ENCODE data around the gene CLDN14.

The CLDN14 gene

DNA sequence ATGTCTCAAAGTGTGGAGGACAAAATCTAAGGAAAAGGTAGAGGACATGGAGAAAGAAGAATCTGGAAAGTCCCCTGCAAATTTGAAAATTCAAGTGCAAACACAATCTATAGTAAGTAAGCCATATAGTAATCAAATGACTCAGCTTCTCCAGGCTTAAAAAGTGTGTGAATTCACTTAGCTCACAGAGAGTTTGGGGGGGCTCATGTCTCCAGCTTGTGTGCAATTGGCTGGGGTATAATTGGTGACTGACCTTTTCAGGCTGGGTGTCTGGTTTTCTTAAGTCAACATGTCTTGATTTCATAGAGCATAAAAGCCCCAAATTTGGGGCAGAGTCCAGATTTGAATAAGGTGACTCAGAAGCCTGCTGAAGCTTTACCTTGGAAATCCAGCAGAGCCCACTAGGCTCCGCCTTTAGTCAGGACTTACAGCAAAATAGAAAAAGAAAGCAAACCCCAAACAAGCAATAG lies 8.6 kb downstream of the CLDN14 start:
- DNase-seq (ENCODE audit: low read depth in 2 of 2): no peak

DNA sequence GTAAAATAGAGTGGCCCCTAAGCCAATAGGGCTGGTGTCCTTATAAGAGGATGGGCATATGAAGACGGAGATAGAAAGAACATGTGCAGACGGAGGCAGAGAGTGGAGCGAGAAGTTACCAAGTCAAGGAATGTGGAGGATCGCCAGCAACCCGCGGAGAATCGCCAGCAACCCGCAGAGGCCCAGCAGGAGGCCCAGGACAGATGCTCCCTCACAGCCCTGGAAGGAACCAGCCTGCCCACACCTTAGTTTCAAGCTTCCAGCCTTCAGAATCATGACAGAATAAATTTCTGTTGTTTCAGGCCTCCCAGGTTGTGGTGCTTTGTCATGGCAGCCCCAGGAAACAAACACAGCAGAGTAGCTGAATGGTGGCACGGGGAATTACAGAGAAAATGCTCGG lies 9.6 kb downstream of the CLDN14 start:
- no peak for DNase-seq (ENCODE audit: low read depth in 2 of 2)

DNA sequence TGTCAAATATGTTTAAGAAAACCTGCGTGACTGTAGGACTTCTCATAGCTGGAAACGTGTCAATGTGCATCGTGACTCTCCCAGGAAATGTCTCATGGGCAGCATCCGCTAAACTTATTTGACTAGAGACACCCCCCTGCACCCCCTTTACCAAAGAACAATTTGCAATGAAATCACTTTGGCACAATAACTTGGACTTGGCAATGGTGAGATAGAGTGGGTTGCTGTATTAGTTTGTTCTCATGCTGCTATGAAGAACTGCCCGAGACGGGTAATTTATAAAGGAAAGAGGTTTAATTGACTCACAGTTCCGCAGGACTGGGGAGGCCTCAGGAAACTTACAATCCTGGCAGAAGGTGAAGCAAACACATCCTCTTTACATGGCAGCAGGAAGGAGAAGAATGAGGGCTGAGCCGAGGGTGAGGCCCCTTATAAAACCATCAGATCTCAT lies 13.8 kb downstream of the CLDN14 start:
- DNase-seq (ENCODE audit: low read depth in 2 of 2): no peak

DNA sequence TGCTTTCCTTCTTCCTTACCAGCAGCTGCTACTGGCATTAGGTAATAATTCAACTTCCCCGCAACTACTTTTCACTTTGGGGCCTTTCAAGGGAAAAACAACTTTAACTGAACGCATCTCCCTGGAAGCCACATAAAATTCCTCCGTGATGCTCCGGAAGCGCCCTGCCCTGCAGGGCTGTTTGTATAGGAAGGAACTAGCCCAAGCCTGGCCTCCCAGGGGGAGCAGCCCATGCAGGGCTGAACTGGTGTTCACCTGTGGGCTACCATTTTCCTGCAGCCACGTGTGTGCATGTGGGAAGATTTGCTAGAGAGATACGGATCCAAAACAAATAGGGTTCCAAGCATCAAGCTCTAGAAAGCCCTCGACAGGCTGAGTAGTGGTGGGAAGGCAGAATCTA lies 14.4 kb downstream of the CLDN14 start:
- DNase-seq (ENCODE audit: low read depth in 2 of 2): no peak

DNA sequence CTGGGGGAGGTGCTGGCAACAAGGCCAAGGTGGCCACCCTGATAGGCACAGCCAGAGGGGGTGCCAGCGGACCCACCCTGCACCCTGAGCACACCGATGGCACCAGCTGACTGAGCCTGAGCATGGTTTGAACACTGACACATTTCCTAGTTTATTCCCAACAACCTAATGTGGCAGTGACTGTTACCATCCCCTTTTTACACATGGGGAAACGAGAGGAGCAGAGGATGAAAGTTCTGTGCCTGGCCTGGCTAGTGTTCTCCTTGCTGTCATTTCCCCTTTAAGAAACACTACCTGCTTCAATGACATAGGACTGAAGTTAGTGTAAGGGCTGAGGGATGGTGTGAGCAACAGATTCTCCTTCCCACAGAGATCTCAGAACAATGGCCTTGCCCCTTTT lies 15.3 kb downstream of the CLDN14 start:
- DNase-seq (ENCODE audit: low read depth in 2 of 2): no peak

DNA sequence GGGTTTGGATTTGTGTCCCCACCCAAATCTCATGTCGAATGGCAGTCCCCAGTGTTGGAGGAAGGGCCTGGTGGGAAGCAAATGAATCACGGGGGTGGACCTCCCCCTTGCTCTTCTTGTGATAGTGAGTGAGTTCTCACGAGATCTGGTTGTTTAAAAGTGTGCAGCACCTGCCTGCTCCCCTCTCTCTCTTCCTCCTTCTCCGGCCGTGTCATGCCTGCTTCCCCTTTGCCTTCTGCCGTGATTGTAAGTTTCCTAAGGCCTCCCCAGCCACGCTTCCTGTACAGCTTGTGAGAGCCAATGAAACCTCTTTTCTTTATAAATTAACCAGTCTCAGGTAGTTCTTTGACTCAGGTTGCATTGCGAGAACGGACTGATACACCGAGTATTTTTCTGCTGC lies 15.9 kb downstream of the CLDN14 start:
- DNase-seq (ENCODE audit: low read depth in 2 of 2): no peak

DNA sequence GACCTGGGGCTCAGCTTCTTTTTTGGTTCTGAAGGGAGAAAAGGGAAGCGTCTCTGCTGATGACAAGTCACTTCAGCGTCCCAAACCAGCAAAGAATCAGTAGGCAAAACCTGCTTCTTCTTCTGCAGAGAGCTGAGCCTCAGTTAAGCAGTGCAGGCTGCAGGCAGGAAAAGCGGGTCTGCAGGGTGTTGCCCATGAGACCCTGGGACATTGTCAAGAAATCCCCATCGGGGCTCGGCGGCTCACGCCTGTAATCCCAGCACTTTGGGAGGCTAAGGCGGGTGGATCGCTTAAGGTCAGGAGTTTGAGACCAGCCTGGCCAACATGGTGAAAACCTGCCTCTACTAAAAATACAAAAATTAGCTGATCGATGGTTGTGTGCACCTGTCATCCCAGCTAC lies 16.7 kb downstream of the CLDN14 start:
- DNase-seq (ENCODE audit: low read depth in 2 of 2): no peak

DNA sequence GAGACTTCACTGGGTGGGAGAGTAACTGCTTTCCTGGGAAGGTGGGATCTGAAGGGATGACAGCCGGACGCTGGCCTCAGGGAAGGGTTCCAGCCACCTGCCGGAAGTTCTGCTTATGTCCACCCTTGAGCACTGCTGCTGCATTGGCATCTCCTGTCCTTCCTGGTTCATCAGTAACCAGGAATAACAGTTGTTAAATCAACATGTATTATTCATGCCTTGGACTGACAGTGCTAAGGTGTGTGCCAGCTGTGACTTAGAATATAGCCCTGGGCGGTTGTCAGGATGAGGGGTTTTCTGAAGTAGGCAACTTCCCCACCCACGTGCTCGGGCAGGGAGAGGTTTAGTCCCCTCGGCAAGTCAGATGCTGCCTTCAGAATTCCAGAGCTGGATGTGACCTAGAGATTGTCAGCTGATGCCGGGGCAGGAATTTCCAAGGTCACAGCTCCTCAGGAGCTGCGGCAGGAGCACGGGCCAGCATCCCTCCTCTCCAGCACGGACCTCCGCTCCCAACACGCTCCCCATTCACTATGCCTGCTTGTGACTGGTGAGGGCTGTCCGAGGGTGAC lies 17.9 kb downstream of the CLDN14 start:
- DNase-seq (ENCODE audit: low read depth in 2 of 2): no peak

DNA sequence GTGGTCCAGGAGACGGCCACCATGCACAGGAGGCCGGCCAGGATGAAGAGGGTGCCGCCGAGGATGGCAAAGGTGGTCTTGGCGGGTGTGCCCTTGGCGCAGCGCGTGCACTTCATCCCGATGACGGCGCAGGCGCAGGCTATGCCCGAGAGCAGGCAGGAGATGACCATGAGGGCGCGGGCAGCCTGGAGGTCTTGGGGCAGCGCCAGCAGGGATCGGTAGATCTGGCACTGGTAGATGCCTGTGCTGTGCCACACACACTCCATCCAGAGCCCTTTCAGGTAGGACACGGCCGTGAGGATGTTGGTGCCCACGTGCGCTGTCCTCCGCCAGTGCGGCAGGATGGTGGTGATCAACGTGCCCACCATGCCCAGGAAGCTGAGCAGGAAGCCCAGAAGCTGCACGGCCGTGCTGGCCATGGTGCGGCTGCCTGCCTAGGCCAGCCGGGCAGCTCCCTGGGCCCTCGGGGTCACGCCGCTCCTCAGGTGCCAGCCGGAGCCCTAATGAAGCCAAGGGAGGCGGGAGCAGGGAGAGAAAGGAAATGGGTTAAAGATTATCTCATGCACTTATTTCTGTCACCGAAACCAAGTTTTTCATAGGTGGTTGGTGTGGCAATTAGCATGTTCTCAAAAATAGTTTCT lies 18.5 kb downstream of the CLDN14 start:
- no peak for DNase-seq (ENCODE audit: low read depth in 2 of 2)

DNA sequence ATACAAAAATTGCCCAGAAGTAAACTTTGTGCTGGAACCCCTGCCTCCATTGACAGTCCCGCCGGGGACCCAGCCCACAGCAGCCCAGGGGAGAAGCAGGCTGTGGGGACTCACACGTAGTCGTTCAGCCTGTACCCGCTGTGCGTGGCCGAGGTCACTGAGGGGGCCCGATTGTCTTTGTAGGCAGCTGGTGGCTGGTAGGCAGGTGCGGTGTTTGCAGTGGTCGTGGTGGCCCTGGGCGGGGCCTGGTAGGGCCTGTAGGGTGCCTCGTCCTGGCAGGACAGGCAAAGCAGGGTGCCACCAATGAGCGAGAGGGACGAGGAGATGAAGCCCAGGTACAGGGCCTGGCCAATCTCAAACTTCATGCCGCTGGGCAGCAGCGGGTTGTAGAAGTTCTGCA lies 19.1 kb downstream of the CLDN14 start:
- DNase-seq (ENCODE audit: low read depth in 2 of 2): no peak

DNA sequence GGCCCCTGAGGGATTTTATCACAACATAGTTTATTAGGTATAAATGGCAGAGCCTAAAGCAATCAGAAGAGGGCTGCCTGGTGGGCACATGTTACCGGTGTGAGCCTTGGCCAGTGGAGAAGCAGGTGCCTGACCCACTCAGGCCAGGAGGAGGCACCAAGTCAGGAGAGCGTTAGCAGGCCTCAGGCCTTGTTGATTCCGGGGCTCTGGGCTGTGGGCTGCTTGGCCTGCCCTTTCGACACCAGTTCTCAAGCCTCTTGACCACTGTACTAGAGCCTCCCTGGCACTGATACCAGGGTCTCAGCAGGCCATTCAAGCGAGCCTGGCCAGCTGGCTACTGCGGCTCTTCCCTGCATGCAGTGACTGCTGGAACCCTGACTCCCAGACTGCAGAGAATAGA lies 20.8 kb downstream of the CLDN14 start:
- no peak for DNase-seq (ENCODE audit: low read depth in 2 of 2)

DNA sequence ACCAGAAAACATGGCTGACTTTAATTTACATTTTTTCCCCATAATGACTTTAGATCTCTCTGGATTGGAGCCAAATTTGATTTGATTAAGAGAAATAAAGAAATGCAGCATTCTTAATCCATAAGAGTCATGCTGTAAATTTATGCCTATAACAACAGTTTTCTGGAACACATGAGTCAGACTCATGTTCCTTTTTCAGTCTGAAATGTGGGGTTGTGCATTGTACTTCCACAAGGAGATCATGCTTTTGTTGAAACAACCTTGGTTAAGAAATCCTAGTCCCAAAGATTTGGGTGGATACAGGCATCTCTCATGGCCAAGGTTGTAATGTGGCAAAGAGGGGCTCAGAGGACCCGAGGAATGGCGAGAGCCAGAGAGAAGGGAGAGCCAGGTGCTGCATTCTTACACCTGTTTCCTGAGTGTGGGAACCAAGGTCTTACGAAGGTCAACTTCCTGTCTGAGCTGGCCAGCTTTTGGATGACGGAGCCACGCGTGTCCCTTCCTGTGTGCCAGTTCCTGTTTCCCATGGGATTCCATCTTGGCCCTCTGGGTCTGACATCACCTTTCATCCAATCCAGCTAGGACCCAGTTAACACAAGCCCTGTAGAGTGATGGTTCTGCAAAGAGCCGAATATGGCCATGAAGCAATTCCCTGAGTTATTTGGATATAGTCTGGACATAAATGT lies 23.1 kb downstream of the CLDN14 start:
- no peak for DNase-seq (ENCODE audit: low read depth in 2 of 2)

DNA sequence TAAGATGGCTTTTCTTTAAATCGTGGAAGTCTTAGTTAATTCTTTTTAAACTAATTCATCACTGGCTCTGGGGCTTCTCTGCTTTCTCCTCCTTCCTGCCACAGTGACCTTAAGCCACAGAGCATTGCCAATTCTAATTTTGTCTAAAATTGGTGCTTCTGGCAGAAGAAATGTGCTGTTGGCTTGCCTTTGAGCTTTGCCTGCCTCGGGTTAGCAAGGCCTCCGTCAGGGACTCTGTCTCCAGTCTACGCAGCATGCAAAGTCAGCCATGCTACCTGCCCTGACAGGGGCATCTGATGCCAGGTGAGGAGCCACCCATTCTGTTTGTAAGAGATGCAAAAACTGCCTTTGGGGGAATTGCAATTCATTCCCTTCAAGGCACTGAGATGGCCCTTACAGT lies 25.2 kb downstream of the CLDN14 start:
- no peak for DNase-seq (ENCODE audit: low read depth in 2 of 2)

DNA sequence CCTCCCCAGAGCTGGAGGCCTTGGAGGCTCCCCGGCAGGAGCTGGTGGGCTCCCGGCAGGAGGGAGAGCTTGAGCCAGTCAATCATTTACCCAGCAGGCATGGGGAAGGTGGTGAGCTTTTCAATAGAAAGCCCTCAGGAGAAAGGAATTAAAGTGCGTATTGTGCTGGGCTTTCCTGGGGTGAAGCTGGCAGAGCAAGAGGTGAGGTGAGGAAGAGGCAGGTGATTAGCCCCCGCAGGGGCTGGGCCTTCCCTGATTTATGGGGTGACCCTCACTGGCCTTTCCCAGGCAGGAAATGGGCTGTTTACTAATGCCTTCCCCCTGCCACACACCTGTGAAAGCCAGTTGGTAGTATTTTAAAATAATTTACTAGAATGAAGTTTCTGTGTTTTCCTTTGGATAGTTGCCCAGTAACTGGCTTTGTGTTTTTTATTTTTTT lies 25.8 kb downstream of the CLDN14 start:
- DNase-seq (ENCODE audit: low read depth in 2 of 2): no peak

DNA sequence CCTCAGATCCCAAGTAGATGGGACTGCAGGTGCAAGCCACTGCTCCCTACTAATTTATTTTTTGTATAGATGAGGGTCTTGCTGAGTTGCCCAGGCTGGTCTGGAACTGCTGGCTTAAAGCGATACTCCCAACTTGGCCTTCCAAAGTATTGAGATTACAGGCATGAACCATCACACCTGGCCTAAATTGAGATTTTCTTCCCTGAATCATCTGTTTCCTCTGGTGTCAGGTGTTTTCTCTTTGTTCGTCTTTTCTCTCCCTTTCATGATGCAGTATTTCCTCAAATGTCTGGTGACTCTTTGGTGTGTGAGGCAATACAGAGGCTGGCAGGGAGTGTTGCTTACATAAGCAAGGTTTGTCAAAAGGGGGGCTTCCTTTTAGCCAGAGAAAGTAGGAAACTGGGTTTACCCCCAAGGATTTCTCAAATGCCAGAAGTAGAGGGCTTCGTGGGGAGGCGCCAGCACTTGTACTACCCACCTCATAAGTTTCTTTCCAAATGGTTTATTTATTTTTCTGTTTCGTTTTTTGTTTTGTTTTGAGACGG lies 27.6 kb downstream of the CLDN14 start:
- DNase-seq (ENCODE audit: low read depth in 2 of 2): no peak

DNA sequence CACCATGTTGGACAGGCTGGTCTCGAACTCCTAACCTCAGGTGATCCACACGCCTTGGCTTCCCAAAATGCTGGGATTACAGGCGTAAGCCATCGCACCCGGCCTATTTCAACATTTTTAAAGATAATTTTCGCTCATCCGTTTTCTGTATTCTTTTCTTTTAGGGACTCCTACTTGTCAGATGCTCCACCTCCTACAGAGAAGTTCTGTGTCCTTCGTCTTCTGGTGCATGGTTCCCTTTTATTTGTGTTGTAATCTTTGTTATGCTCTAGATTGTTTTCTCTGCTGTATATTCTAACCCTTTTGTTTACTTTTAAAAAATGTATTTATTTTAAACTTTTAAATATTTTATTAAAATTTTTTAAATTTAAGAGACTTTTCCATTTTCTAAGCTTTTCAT lies 28.4 kb downstream of the CLDN14 start:
- no peak for DNase-seq (ENCODE audit: low read depth in 2 of 2)

DNA sequence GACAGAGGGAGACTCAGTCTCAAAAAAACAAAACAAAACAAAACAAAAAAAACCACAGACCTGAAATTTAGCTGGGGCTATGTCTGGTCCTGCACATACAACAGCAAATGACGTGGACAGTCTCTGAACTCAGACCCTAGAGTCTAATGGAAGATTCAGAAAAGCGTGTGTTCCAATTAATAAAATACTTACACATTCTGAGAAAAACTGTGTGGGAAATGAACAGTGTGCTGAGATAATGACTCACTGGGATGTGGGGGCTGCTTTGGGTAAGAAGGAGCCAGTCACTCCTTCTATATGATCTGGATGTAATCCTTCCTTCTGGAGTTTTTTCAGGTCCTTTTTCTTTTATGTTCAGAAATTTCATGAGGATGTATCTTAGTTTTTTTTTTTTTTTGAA lies 29.4 kb downstream of the CLDN14 start:
- no peak for DNase-seq (ENCODE audit: low read depth in 2 of 2)

DNA sequence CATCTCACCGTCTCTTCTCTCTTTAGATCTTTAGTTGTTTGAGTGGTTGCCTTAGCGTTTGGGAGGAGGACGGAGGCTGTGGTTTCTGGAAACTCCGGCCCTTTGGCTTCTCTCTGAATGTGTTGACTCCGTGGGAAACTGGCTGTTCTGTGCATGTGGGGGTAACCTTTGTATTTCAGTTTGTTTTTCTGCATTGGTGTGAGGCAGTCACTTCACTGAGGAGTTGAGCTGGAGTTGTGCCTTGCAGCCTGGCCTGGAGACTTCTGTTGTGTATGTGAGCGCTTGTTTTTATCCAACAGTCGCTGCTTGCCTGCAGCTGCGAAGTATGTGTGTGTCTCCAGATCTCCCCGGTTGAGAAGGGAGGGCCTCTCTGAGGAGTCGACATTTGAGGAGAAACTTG lies 33.6 kb downstream of the CLDN14 start:
- no peak for DNase-seq (ENCODE audit: low read depth in 2 of 2)

DNA sequence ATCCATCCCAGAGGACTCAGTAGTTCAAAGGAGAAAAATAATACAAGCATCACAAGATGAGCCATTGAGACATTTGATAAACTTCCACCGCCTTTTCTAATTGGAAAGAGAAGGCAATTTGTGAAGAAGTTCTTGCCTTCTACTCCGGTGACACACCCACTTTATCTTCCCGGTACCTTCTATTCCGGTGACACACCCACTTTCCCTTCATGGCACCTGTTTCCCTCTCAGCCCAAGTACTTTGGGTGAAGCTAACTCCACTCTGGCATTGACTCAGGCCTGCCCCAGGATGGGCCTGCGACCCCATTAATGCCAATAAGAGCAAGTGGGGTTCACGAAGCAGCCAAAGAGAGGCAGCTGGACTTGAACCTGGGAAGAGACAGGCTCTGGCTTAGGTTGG lies 38.2 kb downstream of the CLDN14 start:
- DNase-seq (ENCODE audit: low read depth in 2 of 2): no peak

DNA sequence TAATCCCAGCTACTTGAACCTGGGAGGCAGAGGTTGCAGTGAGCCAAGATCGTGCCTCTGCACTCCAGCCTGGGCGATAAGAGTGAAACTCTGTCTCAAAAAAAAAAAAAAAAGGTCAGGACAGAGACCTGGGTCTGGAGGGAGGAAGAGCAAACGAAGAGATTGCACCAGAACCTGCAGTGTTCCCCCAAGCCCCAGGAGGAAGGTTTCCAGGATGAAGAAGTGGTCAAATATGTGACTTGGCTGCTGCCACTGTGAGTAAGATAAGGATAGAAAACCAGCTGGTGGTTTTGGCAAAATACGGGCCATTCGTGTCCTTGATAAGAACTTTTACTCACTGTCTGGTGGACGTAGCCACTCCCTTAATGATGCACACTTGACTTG lies 42.2 kb downstream of the CLDN14 start:
- DNase-seq (ENCODE audit: low read depth in 2 of 2): no peak

DNA sequence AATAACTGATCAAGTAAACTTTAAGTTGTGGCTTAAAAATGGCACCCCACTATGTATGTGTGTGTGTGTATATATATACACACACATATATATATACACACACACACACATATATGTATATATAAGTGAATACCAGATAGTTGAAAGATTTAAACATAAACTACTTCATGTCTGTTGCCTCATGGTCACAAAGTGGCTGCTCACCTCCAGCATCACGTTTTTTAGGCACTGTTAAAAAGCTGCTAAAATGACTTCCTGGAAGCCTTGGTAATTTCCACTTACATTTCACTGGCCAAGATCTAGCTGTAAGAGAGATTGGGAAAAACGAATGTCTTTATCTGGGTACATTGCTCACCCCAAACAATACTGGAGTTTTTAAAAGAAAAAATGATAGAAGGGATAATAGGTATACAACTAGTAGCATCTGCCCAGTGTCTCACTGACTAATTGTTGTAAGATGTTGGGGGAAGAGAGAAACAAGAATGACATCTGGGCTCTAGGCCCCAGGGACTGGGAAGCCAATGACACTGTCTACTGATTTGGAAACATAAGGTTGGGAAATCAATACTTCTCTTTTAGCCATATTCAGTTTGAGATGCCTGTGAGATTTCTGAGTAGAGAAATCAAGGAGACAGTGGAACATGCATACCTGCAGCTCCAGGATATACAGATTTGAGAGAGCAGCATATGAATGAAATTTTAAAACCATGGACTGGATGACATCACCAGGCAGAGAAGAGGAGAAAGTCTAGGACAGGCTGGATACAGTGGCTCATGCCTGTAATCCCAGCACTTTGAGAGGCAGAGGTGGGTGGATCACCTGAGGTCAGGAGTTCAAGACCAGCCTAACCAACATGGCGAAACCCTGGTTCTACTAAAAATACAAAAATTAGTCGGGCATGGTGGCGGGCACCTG lies 42.8 kb downstream of the CLDN14 start:
- DNase-seq (ENCODE audit: low read depth in 2 of 2): no peak

DNA sequence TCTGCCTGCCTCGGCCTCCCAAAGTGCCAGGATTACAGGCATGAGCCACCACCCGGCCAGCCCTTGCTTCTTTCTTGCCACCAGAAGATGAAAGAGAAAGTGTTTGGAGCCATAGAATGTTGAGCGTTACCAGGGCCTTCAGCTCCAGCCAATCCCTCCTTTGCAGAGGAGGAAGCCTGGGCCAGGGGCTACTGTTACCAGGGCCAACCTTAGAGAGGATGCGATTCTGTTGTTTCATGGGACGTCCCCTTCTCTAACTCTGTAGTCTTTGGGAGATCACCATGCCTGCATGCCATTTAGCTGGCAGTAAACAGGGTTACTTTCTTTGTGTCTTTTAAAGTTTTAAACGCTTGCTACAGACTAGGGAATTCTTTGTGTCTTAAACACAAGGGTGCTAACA lies 45.8 kb downstream of the CLDN14 start:
- DNase-seq (ENCODE audit: low read depth in 2 of 2): no peak
